Gastrocnemius medialis (tissue), 4 donors: ENCODE data around the gene RAB5A.

Source experiments
- CTCF ChIP-seq, 5 experiments: fragments of 450-650 bp in 3 of 5; fragments of 200-600 bp in 2 of 5; sonication (generic) in 2 of 5; IDR thresholded peaks in 4 of 5; conservative IDR thresholded peaks in 1 of 5; 1 replicate in 4 of 5; 2 replicates in 1 of 5; pipeline ENCODE4 v1.5.1; 2016 to 2019; ENCODE audit warnings: antibody characterized with exemption in 5 of 5, mild to moderate bottlenecking in 3 of 5, moderate library complexity in 3 of 5
- POLR2A ChIP-seq, 2 donors: fragments of 450-650 bp; IDR thresholded peaks; one replicate each; pipeline ENCODE4 v1.6.1; 2017; ENCODE audit warnings: antibody characterized with exemption in 2 of 2, mild to moderate bottlenecking in 2 of 2, moderate library complexity in 2 of 2

GRCh38 chr3:19901918-19902317 is 45.0 kb upstream of the RAB5A start:
- TF ChIP-seq CTCF (IDR thresholded peaks at IDR 0.05 in 4 of 5, conservative IDR thresholded peaks at IDR 0.05 in 1 of 5): no peak
- TF ChIP-seq POLR2A (IDR thresholded peaks at IDR 0.05): no peak
